ENCODE data around the gene ARHGEF16. TPM values are rescaled to one million over a fixed set of nuclear protein-coding genes. Genes with fewer than 3 reads are reported as not detected.

ARHGEF16 gene
- polyA plus RNA-seq, 1 of the 3 experiments (the other 2 are of a cell fraction): 0.18 TPM

GRCh38 chr1:3415260-3416090 is 39.0 kb upstream of the ARHGEF16 start:
- Histone ChIP-seq H3K9ac (no peak overlapping the region), H3K79me2 (ENCODE audit: insufficient read depth) (no peaks in the 10 kb centered on the region), H3K36me3 (replicated peaks in 1 of 2; ENCODE audit: control insufficient read depth in 1 of 2, insufficient read depth in 2 of 2, low read length in 1 of 2) (no peaks in the 10 kb centered on the region), H2AFZ (ENCODE audit: low read depth) (no peak overlapping the region), H3K27me3 (ENCODE audit: insufficient read depth) (peaks cover 27% of the 10 kb centered on the region), H3K27ac (ENCODE audit: low read depth in 2 of 2, low read length in 1 of 2) (no peak overlapping the region), H3K9me2 (no peaks in the 10 kb centered on the region), H3K4me2 (no peak overlapping the region), H3K4me1 (ENCODE audit: control insufficient read depth in 1 of 2, insufficient read depth in 2 of 2, low read depth in 1 of 2, low read length in 1 of 2) (no peaks in the 10 kb centered on the region), H3K9me3 (no peaks in the 10 kb centered on the region), H3K4me3 (ENCODE audit: low read depth in 2 of 2, low read length in 1 of 2) (no peak overlapping the region), H3F3A (replicated peaks; ENCODE audit: insufficient read depth) (no peaks in the 10 kb centered on the region), H4K20me1 (ENCODE audit: insufficient read depth) (no peaks in the 10 kb centered on the region)
- no peak for TF ChIP-seq TCF12 (IDR thresholded peaks at IDR 0.05)
- TF ChIP-seq EZH2phosphoT487 (IDR thresholded peaks at IDR 0.05; ENCODE audit: borderline replicate concordance, low read depth): no peak
- no peak for TF ChIP-seq TEAD4 (IDR thresholded peaks at IDR 0.05; ENCODE audit: borderline replicate concordance, insufficient read depth)
- no peak for TF ChIP-seq RXRA (IDR thresholded peaks at IDR 0.05; ENCODE audit: borderline replicate concordance, low read depth)
- no peak for TF ChIP-seq GATA2 (CRISPR knock-in tag; IDR thresholded peaks at IDR 0.05)
- TF ChIP-seq GABPA (IDR thresholded peaks at IDR 0.05; ENCODE audit: low read depth): no peak
- TF ChIP-seq EP300 (IDR thresholded peaks at IDR 0.05; ENCODE audit: borderline replicate concordance in 1 of 2, low read depth in 1 of 2, low read length in 1 of 2): no peak
- TF ChIP-seq CTCF (IDR thresholded peaks at IDR 0.05): no peak
- TF ChIP-seq, protein P1, sequence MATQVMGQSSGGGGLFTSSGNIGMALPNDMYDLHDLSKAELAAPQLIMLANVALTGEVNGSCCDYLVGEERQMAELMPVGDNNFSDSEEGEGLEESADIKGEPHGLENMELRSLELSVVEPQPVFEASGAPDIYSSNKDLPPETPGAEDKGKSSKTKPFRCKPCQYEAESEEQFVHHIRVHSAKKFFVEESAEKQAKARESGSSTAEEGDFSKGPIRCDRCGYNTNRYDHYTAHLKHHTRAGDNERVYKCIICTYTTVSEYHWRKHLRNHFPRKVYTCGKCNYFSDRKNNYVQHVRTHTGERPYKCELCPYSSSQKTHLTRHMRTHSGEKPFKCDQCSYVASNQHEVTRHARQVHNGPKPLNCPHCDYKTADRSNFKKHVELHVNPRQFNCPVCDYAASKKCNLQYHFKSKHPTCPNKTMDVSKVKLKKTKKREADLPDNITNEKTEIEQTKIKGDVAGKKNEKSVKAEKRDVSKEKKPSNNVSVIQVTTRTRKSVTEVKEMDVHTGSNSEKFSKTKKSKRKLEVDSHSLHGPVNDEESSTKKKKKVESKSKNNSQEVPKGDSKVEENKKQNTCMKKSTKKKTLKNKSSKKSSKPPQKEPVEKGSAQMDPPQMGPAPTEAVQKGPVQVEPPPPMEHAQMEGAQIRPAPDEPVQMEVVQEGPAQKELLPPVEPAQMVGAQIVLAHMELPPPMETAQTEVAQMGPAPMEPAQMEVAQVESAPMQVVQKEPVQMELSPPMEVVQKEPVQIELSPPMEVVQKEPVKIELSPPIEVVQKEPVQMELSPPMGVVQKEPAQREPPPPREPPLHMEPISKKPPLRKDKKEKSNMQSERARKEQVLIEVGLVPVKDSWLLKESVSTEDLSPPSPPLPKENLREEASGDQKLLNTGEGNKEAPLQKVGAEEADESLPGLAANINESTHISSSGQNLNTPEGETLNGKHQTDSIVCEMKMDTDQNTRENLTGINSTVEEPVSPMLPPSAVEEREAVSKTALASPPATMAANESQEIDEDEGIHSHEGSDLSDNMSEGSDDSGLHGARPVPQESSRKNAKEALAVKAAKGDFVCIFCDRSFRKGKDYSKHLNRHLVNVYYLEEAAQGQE (IDR thresholded peaks at IDR 0.05; ENCODE audit: low read depth, low read length): no peak
- TF ChIP-seq ELF1 (IDR thresholded peaks at IDR 0.05): no peak
- no peak for TF ChIP-seq MEF2A (IDR thresholded peaks at IDR 0.05; ENCODE audit: borderline replicate concordance, low read depth)
- no peak for TF ChIP-seq FOXM1 (IDR thresholded peaks at IDR 0.05; ENCODE audit: low read depth)
- no peak for DNase-seq
- ChIA-PET CTCF (interaction anchor here (1.3 kb wide), 1 partner anchor 9 kb away, joined by 4 read pairs; no protein-coding TSS in a partner anchor), POLR2A (no interaction called here)
- 19% methylated on average over 20 of the region's 39 CpGs for WGBS (ENCODE audit: low lambda C conversion rate)

All from SK-N-SH (cell line).